Muscle layer of duodenum (tissue), 2 donors: ENCODE measurements around the gene NCDN.
"Not testable (repeated sequence)": the region's sequence is repeated elsewhere in the genome, so short reads cannot be mapped to it uniquely, and the experiment has no call there.

ENCODE experiments used
- H3K27ac ChIP-seq: one replicate; pipeline ENCODE4 v1.7.0; 2013; ENCODE audit warnings: mild to moderate bottlenecking, low read length
- H3K27me3 ChIP-seq: one replicate; pipeline ENCODE4 v1.7.0; 2013; ENCODE audit warnings: low read depth, mild to moderate bottlenecking, control low read depth, low read length
- H3K36me3 ChIP-seq, 2 donors: one replicate each; pipeline ENCODE4 v1.7.0; 2013; ENCODE audit warnings: low read length in 2 of 2, control low read depth in 1 of 2, mild to moderate bottlenecking in 1 of 2; ENCODE audit not compliant: insufficient read depth in 2 of 2, control insufficient read depth in 1 of 2
- H3K4me1 ChIP-seq, 2 donors: one replicate each; pipeline ENCODE4 v1.7.0; 2013; ENCODE audit warnings: low read length in 2 of 2, mild to moderate bottlenecking in 2 of 2, control low read depth in 1 of 2, moderate library complexity in 1 of 2; ENCODE audit not compliant: insufficient read depth in 2 of 2, control insufficient read depth in 1 of 2
- H3K4me3 ChIP-seq, 2 donors: one replicate each; pipeline ENCODE4 v1.7.0; 2013; ENCODE audit warnings: low read length in 2 of 2, low read depth in 1 of 2, mild to moderate bottlenecking in 1 of 2
- H3K9me3 ChIP-seq, 2 donors: one replicate each; pipeline ENCODE4 v1.7.0; 2013; ENCODE audit warnings: low read length in 2 of 2, control low read depth in 1 of 2, mild to moderate bottlenecking in 1 of 2; ENCODE audit not compliant: control insufficient read depth in 1 of 2
- donor health status: healthy.

Gene NCDN

DNA sequence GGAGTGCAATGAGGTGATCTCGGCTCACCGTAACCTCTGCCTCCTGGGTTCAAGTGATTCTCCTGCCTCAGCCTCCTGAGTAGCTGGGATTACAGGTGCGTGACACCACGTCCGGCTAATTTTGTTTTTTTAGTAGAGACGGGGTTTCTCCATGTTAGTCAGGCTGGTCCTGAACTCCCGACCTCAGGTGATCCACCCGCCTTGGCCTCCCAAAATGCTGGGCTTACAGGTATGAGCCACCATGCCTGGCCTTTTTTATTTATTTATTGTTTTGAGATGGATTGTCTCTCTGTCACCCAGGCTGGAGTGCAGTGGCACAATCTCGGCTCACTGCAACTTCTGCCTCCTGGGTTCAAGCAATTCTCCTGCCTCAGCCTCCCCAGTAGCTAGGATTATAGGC is 24.0 kb downstream of the NCDN start:
- not testable (repeated sequence) for H3K36me3 ChIP-seq, H3K4me3 ChIP-seq, H3K27me3 ChIP-seq, H3K9me3 ChIP-seq, H3K27ac ChIP-seq
- H3K4me1 ChIP-seq = peaks cover 0 to 15% of the 10 kb centered on the region in 2 donors

DNA sequence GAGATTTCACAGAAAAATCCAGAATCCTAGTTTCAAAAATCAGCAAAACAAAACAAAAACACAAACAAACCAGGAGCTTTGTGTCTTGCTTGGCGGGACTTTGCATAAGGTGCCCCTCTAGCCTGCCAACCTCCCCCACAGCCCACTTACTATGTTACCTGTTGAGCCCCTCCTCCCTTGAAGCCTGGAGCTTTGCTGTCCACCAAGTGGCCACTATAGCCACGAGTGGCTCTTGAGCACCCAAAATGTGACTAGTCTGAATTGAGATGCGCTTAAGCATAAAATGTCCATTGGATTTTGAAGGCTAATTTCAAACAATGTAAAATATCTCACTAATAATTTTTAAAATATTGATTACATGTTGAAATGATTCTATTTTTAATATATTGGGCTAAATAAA is 27.7 kb downstream of the NCDN start:
- no peak overlapping the region for H3K27ac ChIP-seq
- H3K27me3 ChIP-seq = no peaks in the 10 kb centered on the region
- H3K4me3 ChIP-seq = no peak overlapping the region
- H3K9me3 ChIP-seq = no peaks in the 10 kb centered on the region
- H3K4me1 ChIP-seq = no peaks in the 10 kb centered on the region
- H3K36me3 ChIP-seq = no peaks in the 10 kb centered on the region

DNA sequence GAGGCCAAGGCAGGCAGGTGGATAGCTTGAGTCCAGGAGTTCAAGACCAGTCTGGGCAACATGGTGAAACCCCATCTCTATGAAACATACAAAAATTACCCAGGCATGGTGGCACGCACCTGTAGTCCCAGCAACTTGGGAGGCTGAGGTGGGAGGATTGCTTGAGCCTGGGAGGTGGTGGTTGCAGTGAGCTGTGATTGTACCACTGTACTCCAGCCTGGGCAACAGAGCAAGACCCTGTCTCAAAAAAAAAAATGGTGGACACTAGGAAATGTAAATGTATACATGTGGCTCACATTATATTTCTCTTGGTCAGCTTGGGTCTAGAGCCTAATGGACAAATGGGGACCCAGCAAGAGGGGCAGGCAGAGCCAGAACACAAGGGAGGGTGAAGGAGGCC is 28.2 kb downstream of the NCDN start:
- not testable (repeated sequence) for H3K4me3 ChIP-seq, H3K36me3 ChIP-seq, H3K4me1 ChIP-seq, H3K27me3 ChIP-seq, H3K27ac ChIP-seq, H3K9me3 ChIP-seq

DNA sequence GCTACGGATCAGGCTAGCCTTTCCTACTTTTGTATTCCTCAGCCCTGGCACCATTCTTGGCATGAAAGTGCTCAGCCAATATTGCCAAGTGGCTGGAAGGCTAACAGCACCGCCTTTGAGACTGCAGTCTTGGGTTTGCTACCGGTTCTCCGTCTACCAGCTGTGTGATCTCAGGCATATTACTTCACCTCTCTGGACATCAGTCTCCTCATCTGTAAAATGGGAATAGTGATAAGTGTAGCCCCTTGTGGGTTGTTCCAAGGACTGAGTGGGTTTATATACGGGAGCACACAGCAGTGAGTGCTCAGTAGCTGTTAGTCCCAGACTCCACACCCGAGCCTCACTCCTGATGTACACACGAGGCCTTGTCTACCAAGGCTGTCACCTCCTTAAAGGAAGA is 29.2 kb downstream of the NCDN start:
- H3K27ac ChIP-seq = no peak overlapping the region
- no peaks in the 10 kb centered on the region for H3K27me3 ChIP-seq
- H3K36me3 ChIP-seq = peaks cover 0 to 10% of the 10 kb centered on the region in 2 donors
- no peaks in the 10 kb centered on the region for H3K9me3 ChIP-seq
- no peak overlapping the region for H3K4me3 ChIP-seq
- H3K4me1 ChIP-seq = no peaks in the 10 kb centered on the region

DNA sequence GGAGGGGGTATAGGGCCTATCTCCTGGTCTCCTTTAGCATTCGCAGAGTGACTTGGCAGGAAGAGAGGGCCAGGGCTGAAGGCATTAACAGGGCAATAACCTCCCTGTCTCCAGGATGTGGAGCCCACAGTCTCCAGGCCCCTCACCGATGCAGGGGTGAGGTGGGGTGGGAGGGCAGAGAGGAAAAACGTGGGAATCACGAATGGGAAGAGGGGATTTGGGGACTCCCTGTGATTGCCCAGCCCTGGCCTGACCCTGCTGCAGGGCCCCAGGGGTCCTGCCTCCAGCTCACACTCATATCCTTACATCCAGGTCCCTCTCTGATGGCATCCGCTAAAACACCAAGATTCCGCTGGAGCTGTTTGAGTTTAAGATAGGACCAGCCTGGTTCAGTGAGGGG is 30.1 kb downstream of the NCDN start:
- H3K27me3 ChIP-seq = no peaks in the 10 kb centered on the region
- H3K9me3 ChIP-seq = no peaks in the 10 kb centered on the region
- no peak overlapping the region for H3K27ac ChIP-seq
- no peak overlapping the region for H3K4me3 ChIP-seq
- peaks cover 0 to 10% of the 10 kb centered on the region in 2 donors for H3K36me3 ChIP-seq
- no peaks in the 10 kb centered on the region for H3K4me1 ChIP-seq

DNA sequence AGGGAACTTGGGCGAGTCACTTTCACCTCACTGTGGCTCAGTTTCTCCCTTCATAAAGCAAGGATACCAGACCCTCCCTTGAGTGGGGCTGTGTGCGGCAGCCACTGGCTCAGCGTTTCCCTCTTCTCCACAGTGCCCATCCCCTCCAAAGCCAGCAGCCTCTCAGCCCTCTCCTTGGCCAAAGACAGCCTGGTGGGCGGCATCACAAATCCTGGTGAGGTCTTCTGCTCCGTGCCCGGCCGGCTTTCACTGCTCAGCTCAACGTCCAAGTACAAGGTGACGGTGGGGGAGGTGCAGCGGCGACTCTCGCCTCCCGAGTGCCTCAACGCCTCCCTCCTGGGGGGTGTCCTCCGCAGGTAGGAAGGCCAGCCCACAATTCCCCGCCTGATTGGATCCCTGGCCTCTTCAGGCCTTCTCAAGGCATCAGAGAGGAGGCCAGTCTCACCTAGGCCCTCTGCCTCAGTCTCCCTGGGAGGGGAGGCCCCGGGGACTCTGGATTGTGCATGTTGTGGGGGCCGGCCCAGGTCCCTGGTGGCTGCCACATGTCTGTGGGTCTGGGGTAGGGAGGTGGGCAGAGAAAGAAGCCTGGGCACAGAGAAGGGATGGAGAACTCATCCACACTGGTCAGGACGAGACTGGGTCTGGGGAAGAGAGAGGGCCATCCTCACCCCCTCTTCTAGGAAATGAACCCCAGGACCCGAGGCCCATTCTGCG is 30.8 kb downstream of the NCDN start:
- Histone ChIP-seq H3K36me3 (peaks cover 0 to 10% of the 10 kb centered on the region in 2 donors), H3K4me3 (no peak overlapping the region), H3K27ac (no peak overlapping the region), H3K9me3 (no peaks in the 10 kb centered on the region), H3K4me1 (no peaks in the 10 kb centered on the region), H3K27me3 (no peaks in the 10 kb centered on the region)

DNA sequence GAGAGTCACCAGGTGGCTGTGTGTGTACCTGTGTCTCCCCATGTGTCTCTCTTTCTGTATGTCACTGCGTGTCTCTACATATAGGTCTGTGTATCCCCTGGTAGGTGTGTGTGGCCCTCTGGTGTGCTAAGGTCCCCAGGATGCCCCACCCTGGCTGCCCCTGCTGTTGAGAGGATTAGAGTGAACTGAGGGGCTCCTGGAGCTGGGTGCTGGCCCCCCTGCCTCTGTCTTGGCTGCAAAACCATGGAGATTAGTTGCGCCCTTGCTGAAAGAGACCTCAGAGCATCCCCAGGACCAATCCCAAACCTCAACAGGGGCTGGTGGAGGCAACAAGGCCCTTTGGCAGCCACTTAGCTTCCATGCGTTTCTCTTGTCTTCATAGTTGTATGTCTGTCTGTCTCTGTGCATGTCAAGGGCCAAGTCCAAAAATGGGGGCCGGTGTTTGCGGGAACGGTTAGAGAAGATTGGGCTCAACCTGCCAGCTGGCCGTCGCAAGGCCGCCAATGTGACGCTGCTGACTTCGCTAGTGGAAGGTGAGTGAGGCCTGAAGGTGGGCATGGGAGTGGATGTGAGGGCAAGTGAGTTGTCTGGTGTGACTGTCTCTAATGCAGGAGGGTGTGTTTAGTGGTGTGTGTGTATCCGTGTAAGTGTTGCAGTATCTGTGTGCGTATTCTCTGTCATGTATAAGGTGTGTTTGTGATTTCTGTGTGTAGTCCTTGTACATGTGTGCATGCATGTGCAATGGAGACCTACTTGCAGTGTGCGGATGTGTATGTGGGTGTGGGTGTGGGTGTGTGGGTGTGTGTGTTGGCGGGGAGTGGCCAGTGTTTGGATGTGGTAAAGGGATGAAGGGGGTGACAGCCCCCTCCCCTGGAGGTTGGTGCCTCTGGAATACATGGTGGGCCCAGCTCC is 32.2 kb downstream of the NCDN start:
- Histone ChIP-seq H3K4me1 (no peaks in the 10 kb centered on the region), H3K4me3 (no peak overlapping the region), H3K36me3 (peaks cover 0 to 10% of the 10 kb centered on the region in 2 donors), H3K27me3 (no peaks in the 10 kb centered on the region), H3K27ac (no peak overlapping the region), H3K9me3 (no peaks in the 10 kb centered on the region)

DNA sequence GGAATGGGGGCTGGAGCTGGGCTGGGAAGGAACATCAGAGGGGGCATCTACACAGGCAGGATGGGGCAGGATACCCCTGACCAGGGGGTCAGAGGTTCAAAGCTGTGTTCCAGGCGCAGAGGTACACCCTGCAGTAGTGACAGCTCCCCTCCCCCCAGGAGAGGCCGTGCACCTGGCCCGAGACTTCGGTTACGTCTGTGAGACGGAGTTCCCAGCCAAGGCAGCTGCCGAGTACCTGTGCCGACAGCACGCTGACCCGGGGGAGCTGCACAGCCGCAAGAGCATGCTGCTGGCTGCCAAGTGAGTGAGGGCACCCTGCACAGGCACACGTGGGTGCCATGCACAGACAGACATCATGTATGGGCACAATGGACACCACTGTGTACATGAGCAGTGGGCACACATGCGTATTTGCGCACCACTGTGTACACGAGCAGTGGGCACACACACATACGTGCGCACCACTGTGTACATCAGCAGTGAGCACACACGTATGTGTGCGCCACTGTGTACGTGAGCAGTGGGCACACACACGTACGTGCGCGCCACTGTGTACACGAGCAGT is 33.0 kb downstream of the NCDN start:
- H3K27me3 ChIP-seq = no peaks in the 10 kb centered on the region
- H3K4me3 ChIP-seq = no peak overlapping the region
- H3K4me1 ChIP-seq = no peaks in the 10 kb centered on the region
- H3K9me3 ChIP-seq = no peaks in the 10 kb centered on the region
- peaks cover 0 to 12% of the 10 kb centered on the region in 2 donors for H3K36me3 ChIP-seq
- H3K27ac ChIP-seq = no peak overlapping the region

DNA sequence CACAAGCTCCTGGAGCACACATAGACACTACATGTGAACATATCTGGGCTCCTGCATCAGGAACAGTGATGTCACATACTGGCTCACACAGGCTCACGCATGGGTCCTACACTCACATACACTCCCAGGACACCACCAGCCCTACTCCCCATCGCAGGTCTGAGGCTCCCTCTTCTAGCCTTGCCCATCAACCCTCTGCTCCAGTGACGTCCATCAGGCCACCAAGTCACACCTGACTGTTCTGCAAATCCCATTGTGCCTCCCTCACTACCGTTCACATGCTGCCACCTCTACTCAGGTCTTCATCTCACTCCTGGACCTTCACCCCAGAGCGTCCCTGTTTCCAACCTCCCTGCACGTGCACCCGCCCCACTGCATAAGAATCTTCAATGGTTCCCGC is 33.6 kb downstream of the NCDN start:
- Histone ChIP-seq H3K4me3 (no peak overlapping the region), H3K4me1 (no peaks in the 10 kb centered on the region), H3K36me3 (peaks cover 0 to 15% of the 10 kb centered on the region in 2 donors)

DNA sequence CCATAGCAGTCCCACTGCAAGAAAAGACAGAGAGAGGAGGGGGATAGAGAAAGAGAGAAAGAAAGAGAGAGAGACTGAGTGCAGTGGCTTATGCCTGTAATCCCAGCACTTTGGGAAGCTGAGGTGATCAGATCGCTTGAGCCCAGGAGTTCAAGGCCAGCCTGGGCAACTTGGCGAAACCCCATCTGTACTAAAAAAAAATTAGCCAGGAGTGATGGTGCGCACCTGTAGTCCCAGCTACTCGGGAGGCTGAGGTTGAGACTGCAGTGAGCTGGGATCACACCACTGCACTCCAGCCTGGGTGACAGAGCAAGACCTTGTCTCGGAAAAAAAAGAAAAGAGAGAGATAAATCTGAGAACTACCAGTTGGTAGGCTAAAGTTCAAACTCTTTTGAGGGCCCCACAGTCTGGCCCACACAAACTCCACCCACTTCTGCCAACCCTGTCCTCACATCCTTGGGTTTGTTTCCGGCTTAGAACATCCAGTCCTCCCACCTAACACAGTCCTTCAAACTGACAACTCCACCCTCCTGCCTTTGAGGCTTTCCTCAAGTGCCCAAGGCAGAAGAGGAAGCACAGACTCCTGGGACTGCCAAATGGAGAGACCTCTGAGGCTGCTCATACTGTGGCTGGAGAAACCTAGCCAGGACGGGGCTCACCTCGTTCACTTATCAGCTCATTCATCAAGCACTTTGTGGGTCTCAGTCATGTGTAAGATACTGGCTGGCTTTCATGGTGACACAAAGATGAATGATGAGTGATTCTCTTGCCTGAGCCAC is 35.6 kb downstream of the NCDN start:
- Histone ChIP-seq H3K9me3 (no peaks in the 10 kb centered on the region), H3K4me1 (no peaks in the 10 kb centered on the region), H3K27ac (no peak overlapping the region), H3K36me3 (peaks cover 0 to 15% of the 10 kb centered on the region in 2 donors), H3K27me3 (no peaks in the 10 kb centered on the region), H3K4me3 (no peak overlapping the region)

More for the DNA sequence above, 33.6 kb downstream of the NCDN start:
- Histone ChIP-seq H3K9me3 (no peaks in the 10 kb centered on the region), H3K27me3 (no peaks in the 10 kb centered on the region), H3K27ac (no peak overlapping the region)
